Smooth muscle cell (in vitro differentiated cells): Measurements from ENCODE around the gene RUNX1. TPM values are rescaled to one million over a fixed set of nuclear protein-coding genes. Genes with fewer than 3 reads are reported as not detected.

Source experiments
- DNase-seq: peaks from one replicate; lab custom pipeline; 2025; ENCODE audit not compliant: unreplicated experiment; lab: John Stamatoyannopoulos, UW
- H2AFZ ChIP-seq: fragments of 200-600 bp; sonication (generic); 2 replicates; pipeline ENCODE4 v1.6.0; 2016; ENCODE audit warnings: antibody characterized with exemption, low read depth, mild to moderate bottlenecking
- H3F3A ChIP-seq: fragments of 200-600 bp; sonication (generic); 2 replicates; pipeline ENCODE4 v1.6.0; 2017; ENCODE audit warnings: antibody characterized with exemption, low read depth
- H3K27ac ChIP-seq: fragments of 200-600 bp; sonication (generic); 2 replicates; pipeline ENCODE4 v1.5.1; 2016; ENCODE audit warnings: low read depth, mild to moderate bottlenecking
- H3K27me3 ChIP-seq: fragments of 200-600 bp; sonication (generic); 2 replicates; pipeline ENCODE4 v1.6.1; 2016; ENCODE audit warnings: low read depth, mild to moderate bottlenecking
- H3K36me3 ChIP-seq: fragments of 200-600 bp; sonication (generic); 2 replicates; pipeline ENCODE4 v1.5.1; 2016; ENCODE audit warnings: low read depth
- H3K4me1 ChIP-seq: fragments of 200-600 bp; sonication (generic); 2 replicates; pipeline ENCODE4 v1.5.1; 2016; ENCODE audit warnings: low read depth
- H3K4me2 ChIP-seq: fragments of 200-600 bp; sonication (generic); 2 replicates; pipeline ENCODE4 v1.6.0; 2016; ENCODE audit warnings: mild to moderate bottlenecking
- H3K4me3 ChIP-seq: fragments of 200-600 bp; sonication (generic); 2 replicates; pipeline ENCODE4 v1.5.1; 2016; ENCODE audit warnings: mild to moderate bottlenecking
- H3K79me2 ChIP-seq: fragments of 200-600 bp; sonication (generic); 2 replicates; pipeline ENCODE4 v1.6.0; 2016; ENCODE audit warnings: low read depth, mild to moderate bottlenecking
- H3K9ac ChIP-seq: fragments of 200-600 bp; sonication (generic); 2 replicates; pipeline ENCODE4 v1.6.0; 2016; ENCODE audit warnings: low read depth
- H3K9me3 ChIP-seq: fragments of 200-600 bp; sonication (generic); replicated peaks from 2 replicates; pipeline ENCODE4 v1.5.1; 2016; ENCODE audit warnings: low read depth
- H4K20me1 ChIP-seq: fragments of 200-600 bp; sonication (generic); 2 replicates; pipeline ENCODE4 v1.6.0; 2016; ENCODE audit warnings: low read depth
- WGBS: methylation state at CpG from one replicate; pipeline ENCODE4 v1.1.7; 2016; ENCODE audit warnings: low lambda C conversion rate; 5-methylcytosine and 5-hydroxymethylcytosine counted together
- polyA plus RNA-seq: library from polyadenylated mRNA; unstranded; fragments of >200 nt; fragmentation: Nextera tagmentation; extraction: Ambion mirVana; gene quantifications from 2 replicates; pipeline ENCODE4 v1.2.1, GENCODE V29; 2016
- total RNA-seq: library from RNA; depleted of rRNA; stranded (reverse); fragments of >200 nt; gene quantifications from 2 replicates; pipeline ENCODE4 v1.2.3, GENCODE V29; 2014
- TF ChIP-seq, protein P1 (sequence below): fragments of 200-600 bp; sonication (generic); IDR thresholded peaks from 2 replicates; pipeline ENCODE4 v1.5.1; 2017; ENCODE audit warnings: borderline replicate concordance, mild to moderate bottlenecking, antibody characterized with exemption; ENCODE audit not compliant: insufficient read depth, poor library complexity, severe bottlenecking

Gene RUNX1
- total and polyA plus RNA-seq, 2 experiments from 2014 or later: 33.4 to 97.6 TPM

DNA sequence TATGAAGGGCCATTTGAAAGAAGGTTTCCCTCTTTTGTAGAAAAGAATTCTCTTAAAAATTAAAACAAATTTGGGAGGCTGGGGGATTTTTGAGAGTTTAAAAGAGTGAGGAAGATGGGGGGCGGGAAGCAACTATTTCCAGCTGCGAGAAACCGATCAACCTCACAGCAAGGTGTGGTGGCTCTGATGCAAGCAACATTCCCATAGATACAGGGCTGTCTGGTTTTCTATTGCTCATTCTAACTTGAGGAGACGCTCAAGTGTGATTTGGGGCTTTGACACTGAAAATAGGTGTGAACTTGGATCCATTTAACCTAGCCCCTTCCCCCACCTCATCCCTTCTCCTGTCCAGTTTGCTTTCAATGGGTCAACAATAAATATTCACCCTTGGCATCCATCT lies 7.2 kb downstream of the RUNX1 start:
- Histone ChIP-seq H2AFZ (no peak overlapping the region), H4K20me1 (peaks cover 31% of the 10 kb centered on the region), H3K4me3 (no peak overlapping the region), H3K36me3 (no peaks in the 10 kb centered on the region), H3K9ac (no peak overlapping the region), H3K27me3 (no peaks in the 10 kb centered on the region), H3K4me2 (no peak overlapping the region), H3F3A (no peaks in the 10 kb centered on the region), H3K27ac (no peak overlapping the region), H3K9me3 (no peaks in the 10 kb centered on the region), H3K4me1 (peaks cover 4% of the 10 kb centered on the region), H3K79me2 (peaks cover 75% of the 10 kb centered on the region)
- TF ChIP-seq, protein P1, sequence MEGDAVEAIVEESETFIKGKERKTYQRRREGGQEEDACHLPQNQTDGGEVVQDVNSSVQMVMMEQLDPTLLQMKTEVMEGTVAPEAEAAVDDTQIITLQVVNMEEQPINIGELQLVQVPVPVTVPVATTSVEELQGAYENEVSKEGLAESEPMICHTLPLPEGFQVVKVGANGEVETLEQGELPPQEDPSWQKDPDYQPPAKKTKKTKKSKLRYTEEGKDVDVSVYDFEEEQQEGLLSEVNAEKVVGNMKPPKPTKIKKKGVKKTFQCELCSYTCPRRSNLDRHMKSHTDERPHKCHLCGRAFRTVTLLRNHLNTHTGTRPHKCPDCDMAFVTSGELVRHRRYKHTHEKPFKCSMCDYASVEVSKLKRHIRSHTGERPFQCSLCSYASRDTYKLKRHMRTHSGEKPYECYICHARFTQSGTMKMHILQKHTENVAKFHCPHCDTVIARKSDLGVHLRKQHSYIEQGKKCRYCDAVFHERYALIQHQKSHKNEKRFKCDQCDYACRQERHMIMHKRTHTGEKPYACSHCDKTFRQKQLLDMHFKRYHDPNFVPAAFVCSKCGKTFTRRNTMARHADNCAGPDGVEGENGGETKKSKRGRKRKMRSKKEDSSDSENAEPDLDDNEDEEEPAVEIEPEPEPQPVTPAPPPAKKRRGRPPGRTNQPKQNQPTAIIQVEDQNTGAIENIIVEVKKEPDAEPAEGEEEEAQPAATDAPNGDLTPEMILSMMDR: no peak
- no peak for DNase-seq
- WGBS: 87% methylated on average over 4 of the region's 4 CpGs

DNA sequence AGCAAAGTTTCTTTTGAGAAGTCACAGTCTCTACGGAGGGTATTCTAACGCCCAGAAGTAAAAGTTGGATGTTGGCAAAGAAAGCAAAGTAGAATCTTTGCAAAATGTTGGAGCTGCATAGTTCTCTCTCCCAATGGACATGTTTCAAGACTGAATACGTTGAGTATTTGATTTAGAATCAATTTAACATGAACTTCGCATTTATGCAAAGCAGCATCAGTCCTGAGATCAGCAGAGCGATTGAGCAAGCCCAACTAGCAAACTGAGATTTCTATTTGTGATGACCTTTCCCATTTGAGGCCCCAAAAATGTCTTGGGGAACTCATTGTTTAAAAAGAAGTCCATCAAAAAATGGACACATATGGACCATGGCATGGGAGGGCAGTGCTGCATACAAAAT lies 8.0 kb downstream of the RUNX1 start:
- no peak overlapping the region for H3K27ac ChIP-seq
- H4K20me1 ChIP-seq: peaks cover 37% of the 10 kb centered on the region
- TF ChIP-seq, protein P1: no peak

DNA sequence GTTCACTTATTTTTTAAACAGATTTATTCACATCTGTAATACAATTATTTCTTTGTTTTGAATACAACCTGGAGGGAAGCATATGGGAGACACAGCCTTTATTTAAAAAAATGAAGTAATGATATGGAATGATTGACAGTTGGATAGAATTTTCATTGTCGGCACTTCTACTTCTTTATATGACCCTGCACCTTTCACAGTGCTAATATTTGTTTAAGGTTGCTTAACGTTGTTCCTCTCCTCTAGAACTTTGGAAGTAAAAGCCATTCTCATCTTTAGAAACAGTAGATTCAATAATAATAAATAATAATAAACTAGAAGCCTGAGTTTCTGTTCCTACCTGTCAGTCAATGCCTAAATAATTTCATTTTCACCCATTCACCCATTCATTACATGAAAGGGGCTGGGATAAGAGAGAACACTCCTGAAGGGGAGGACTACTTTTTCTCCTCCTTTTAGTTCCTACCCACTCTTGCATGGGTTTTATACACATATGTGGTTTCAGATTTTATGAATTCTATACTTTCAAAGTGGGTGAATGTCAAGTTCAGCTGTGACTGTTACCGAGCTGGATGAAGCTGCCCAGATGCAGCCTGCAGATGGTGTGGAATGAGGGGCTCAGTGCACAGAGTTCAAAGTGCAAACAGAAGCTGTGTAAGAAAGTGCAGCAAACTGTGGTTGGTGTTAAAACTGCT lies 9.4 kb downstream of the RUNX1 start:
- Histone ChIP-seq H4K20me1 (peaks cover 50% of the 10 kb centered on the region), H3F3A (no peaks in the 10 kb centered on the region), H3K9ac (no peak overlapping the region), H3K4me3 (no peak overlapping the region), H3K27me3 (no peaks in the 10 kb centered on the region), H3K27ac (no peak overlapping the region), H3K4me2 (no peak overlapping the region), H3K36me3 (no peaks in the 10 kb centered on the region), H3K4me1 (no peaks in the 10 kb centered on the region), H3K79me2 (peaks cover 62% of the 10 kb centered on the region), H2AFZ (no peak overlapping the region), H3K9me3 (no peaks in the 10 kb centered on the region)
- TF ChIP-seq, protein P1: no peak
- no peak for DNase-seq
- 78% methylated on average over 3 of the region's 3 CpGs for WGBS

More for the DNA sequence above, 8.0 kb downstream of the RUNX1 start:
- no peak overlapping the region for H3K9ac ChIP-seq
- no peaks in the 10 kb centered on the region for H3K36me3 ChIP-seq
- no peaks in the 10 kb centered on the region for H3K9me3 ChIP-seq
- peaks cover 68% of the 10 kb centered on the region for H3K79me2 ChIP-seq
- H3K4me2 ChIP-seq: no peak overlapping the region
- no peak overlapping the region for H3K4me3 ChIP-seq
- no peak overlapping the region for H2AFZ ChIP-seq
- H3F3A ChIP-seq: no peaks in the 10 kb centered on the region
- H3K4me1 ChIP-seq: no peaks in the 10 kb centered on the region
- DNase-seq: no peak
- H3K27me3 ChIP-seq: no peaks in the 10 kb centered on the region
- WGBS: 96% methylated on average over 5 of the region's 5 CpGs

- no peak overlapping the region for H3K27ac ChIP-seq
- TF ChIP-seq, protein P1: no peak
- H3K36me3 ChIP-seq: no peaks in the 10 kb centered on the region
- H3K4me3 ChIP-seq: no peak overlapping the region
- H3K4me1 ChIP-seq: no peaks in the 10 kb centered on the region
- H3K9me3 ChIP-seq: no peaks in the 10 kb centered on the region
- no peak for DNase-seq
- peaks cover 60% of the 10 kb centered on the region for H3K79me2 ChIP-seq
- no peak overlapping the region for H3K4me2 ChIP-seq
- H3F3A ChIP-seq: no peaks in the 10 kb centered on the region
- H3K9ac ChIP-seq: no peak overlapping the region
- no peaks in the 10 kb centered on the region for H3K27me3 ChIP-seq
- peaks cover 59% of the 10 kb centered on the region for H4K20me1 ChIP-seq
- H2AFZ ChIP-seq: no peak overlapping the region
- WGBS: 66% methylated on average over 5 of the region's 5 CpGs
These were observed 10.3 kb downstream of the RUNX1 start for GRCh38 chr21:35038772-35039319.
